K562 (cell line): Measurements from ENCODE around the gene SH3BP5L. TPM values are rescaled to one million over a fixed set of nuclear protein-coding genes. Genes with fewer than 3 reads are reported as not detected.

ENCODE experiments used
- BCL6 ChIP-seq: fragments of 250-450 bp; sonication (Bioruptor Pico); IDR thresholded peaks from 2 replicates; pipeline ENCODE4 v1.4.0; 2020
- BDP1 ChIP-seq: IDR thresholded peaks from 3 replicates; pipeline ENCODE4 v1.6.1; 2011; ENCODE audit not compliant: insufficient read length, insufficient read depth
- CREB3 ChIP-seq: fragments of 450-650 bp; conservative IDR thresholded peaks from 2 replicates; pipeline ENCODE4 v1.6.1; 2016; ENCODE audit warnings: missing genetic modification characterization, low read depth, mild to moderate bottlenecking, missing compliant biosample characterization, moderate library complexity
- FOSL1 ChIP-seq: fragments of 200-800 bp; sonication (Bioruptor generic); conservative IDR thresholded peaks from 2 replicates; pipeline ENCODE4 v1.6.1; 2016; ENCODE audit warnings: missing genetic modification characterization, missing compliant biosample characterization
- FOXJ3 ChIP-seq: sonication (generic); formaldehyde crosslinking; IDR thresholded peaks from 2 replicates; pipeline ENCODE4 v1.4.0; 2020; ENCODE audit warnings: mild to moderate bottlenecking, missing genetic modification reagents
- FOXM1 ChIP-seq, 2 experiments: fragments of 450-650 bp in 1 of 2; sonication (generic) in 1 of 2; formaldehyde crosslinking in 1 of 2; IDR thresholded peaks; 2 replicates each; pipeline versions ENCODE4 v1.6.1 to v1.9.0; 2017 to 2022; ENCODE audit warnings: low read depth in 2 of 2, mild to moderate bottlenecking in 2 of 2, missing genetic modification reagents in 1 of 2, moderate library complexity in 1 of 2
- HDAC1 ChIP-seq, 2 experiments: fragments of 450-650 bp; IDR thresholded peaks; 2 replicates each; pipeline ENCODE4 v1.6.1; 2016 to 2017; ENCODE audit warnings: inconsistent platforms in 1 of 2, mild to moderate bottlenecking in 1 of 2, moderate library complexity in 1 of 2
- HNRNPH1 ChIP-seq: fragments of 200-400 bp; formaldehyde crosslinking; optimal IDR thresholded peaks from 2 replicates; pipeline ENCODE3; 2017; ENCODE audit warnings: low read depth, mild to moderate bottlenecking, low read length, moderate library complexity
- KHSRP ChIP-seq: fragments of 450-650 bp; IDR thresholded peaks from 2 replicates; pipeline ENCODE4 v1.6.1; 2017
- MYNN ChIP-seq, 2 experiments: sonication (generic); formaldehyde crosslinking in 1 of 2; IDR thresholded peaks; 2 replicates each; pipeline versions ENCODE4 v1.5.0 to v1.6.1; 2016 to 2020; ENCODE audit warnings: antibody characterized with exemption in 1 of 2, missing genetic modification reagents in 1 of 2
- NEUROD1 ChIP-seq: fragments of 150-350 bp; IDR thresholded peaks from 2 replicates; pipeline ENCODE4 v1.6.1; 2014; ENCODE audit warnings: borderline replicate concordance, low read length, low read depth; ENCODE audit not compliant: partially characterized antibody
- NFYB ChIP-seq: IDR thresholded peaks from 2 replicates; pipeline ENCODE4 v1.6.1; 2011; ENCODE audit warnings: mild to moderate bottlenecking, moderate library complexity; ENCODE audit not compliant: insufficient read length; ENCODE audit errors: extremely low read depth
- RBM17 ChIP-seq: fragments of 200-400 bp; formaldehyde crosslinking; IDR thresholded peaks from 2 replicates; pipeline ENCODE4 v1.6.1; 2017; ENCODE audit warnings: low read depth, mild to moderate bottlenecking, low read length, borderline replicate concordance
- RFX7 ChIP-seq: fragments of 250-450 bp; sonication (Bioruptor Pico); IDR thresholded peaks from 2 replicates; pipeline ENCODE4 v1.5.1; 2021; ENCODE audit warnings: mild to moderate bottlenecking
- TEAD2 ChIP-seq: fragments of 450-650 bp; IDR thresholded peaks from 2 replicates; pipeline ENCODE4 v1.6.1; 2016; ENCODE audit warnings: missing genetic modification characterization, control low read depth, missing compliant biosample characterization
- THRAP3 ChIP-seq: fragments of 450-650 bp; IDR thresholded peaks from 2 replicates; pipeline ENCODE4 v1.6.1; 2016; ENCODE audit warnings: mild to moderate bottlenecking, inconsistent platforms, borderline replicate concordance
- YY1 ChIP-seq, 3 experiments: IDR thresholded peaks; 2 replicates each; pipeline ENCODE4 v1.6.1; 2011; ENCODE audit warnings: low read length in 2 of 3, mild to moderate bottlenecking in 2 of 3, moderate library complexity in 2 of 3, borderline replicate concordance in 1 of 3, control low read depth in 1 of 3, low read depth in 1 of 3; ENCODE audit not compliant: insufficient read depth in 3 of 3, insufficient replicate concordance in 2 of 3, control insufficient read depth in 1 of 3, insufficient read length in 1 of 3; ENCODE audit errors: extremely low read depth in 1 of 3
- ZFP1 ChIP-seq: fragments of 450-650 bp; formaldehyde crosslinking; IDR thresholded peaks from 2 replicates; pipeline ENCODE4 v1.4.0; 2020; ENCODE audit warnings: mild to moderate bottlenecking, mixed read lengths
- ZMIZ1 ChIP-seq, 2 experiments: fragments of 150-350 bp in 1 of 2; IDR thresholded peaks; 2 replicates each; pipeline ENCODE4 v1.6.1; 2012 to 2016; ENCODE audit warnings: low read depth in 2 of 2, low read length in 2 of 2, mild to moderate bottlenecking in 1 of 2, moderate library complexity in 1 of 2
- ZNF316 ChIP-seq: fragments of 450-650 bp; IDR thresholded peaks from 2 replicates; pipeline ENCODE4 v1.6.1; 2016
- polyA plus RNA-seq, 8 experiments: library from polyadenylated mRNA; depleted of rRNA in 4 of 8; stranded (reverse) in 5 of 8; unstranded in 3 of 8; fragments of >200 nt; fragmentation: Nextera tagmentation in 2 of 8; fragmentation: Illumina TruSeq in 1 of 8; extraction: Ambion mirVana in 2 of 8; extraction: Trizol in 1 of 8; gene quantifications; 2 replicates each; pipeline versions ENCODE4 v1.2.1 to v1.2.3, GENCODE V29; 2011 to 2014; ENCODE audit warnings: inconsistent platforms in 1 of 8, missing spikeins in 1 of 8
- total RNA-seq, 7 experiments: library from RNA; depleted of rRNA in 6 of 7; stranded (reverse); fragments of >200 nt in 6 of 7; fragmentation: Illumina TruSeq in 2 of 7; extraction: Trizol in 2 of 7; gene quantifications; 2 replicates each; pipeline versions ENCODE4 v1.2.1 to v1.2.3, GENCODE V29; 2011 to 2021; ENCODE audit warnings: low replicate concordance in 1 of 7

The SH3BP5L gene
- total and polyA plus RNA-seq, 9 of the 15 experiments (the other 6 are each of a cell fraction or from before 2014, with no cell fraction given): 1.9 to 26.5 (median 15.8) TPM

GRCh38 chr1:248858891-248859889 lies 33.5 kb upstream of the SH3BP5L start, which contains the start of gene ZNF692 (continued):
- 0 out of 2 replicates have a peak, but pooled peaks have one; percentile 34 for TF ChIP-seq CREB3 (tag)
- no peak for TF ChIP-seq RBM17
- TF ChIP-seq BDP1: no peak
- peak; percentile 40; the same call in 1 of the 2 replicates for TF ChIP-seq FOSL1 (tag)
- TF ChIP-seq HNRNPH1: no peak
- no peak for TF ChIP-seq ZFP1 (CRISPR knock-in tag)
- no peak for TF ChIP-seq TEAD2 (tag)
- peak; percentile 63 for TF ChIP-seq NEUROD1
- no peak for TF ChIP-seq ZMIZ1 (IDR thresholded peaks at IDR 0.05; ENCODE audit: low read depth in 2 of 2, low read length in 2 of 2)
- TF ChIP-seq FOXJ3 (CRISPR knock-in tag): no peak
- TF ChIP-seq HDAC1 (IDR thresholded peaks at IDR 0.05): peak; percentile 18 to 59; a peak in 1 of 4 replicates
- TF ChIP-seq ZNF316: no peak
- TF ChIP-seq BCL6 (CRISPR knock-in tag): no peak
- no peak for TF ChIP-seq NFYB
- no peak for TF ChIP-seq KHSRP
- TF ChIP-seq MYNN (IDR thresholded peaks at IDR 0.05): 0 out of 2 replicates have a peak, but pooled peaks have one; percentile 22
- no peak for TF ChIP-seq MYNN (CRISPR knock-in tag; IDR thresholded peaks at IDR 0.05)
- TF ChIP-seq YY1 (IDR thresholded peaks at IDR 0.05; ENCODE audit: borderline replicate concordance in 1 of 3, control insufficient read depth in 1 of 3, extremely low read depth in 1 of 3, insufficient read depth in 3 of 3, insufficient read length in 1 of 3, insufficient replicate concordance in 2 of 3, low read depth in 1 of 3, low read length in 2 of 3): peak in 1 of 3 experiments; percentile 66
- no peak for TF ChIP-seq THRAP3
- TF ChIP-seq FOXM1 (IDR thresholded peaks at IDR 0.05; ENCODE audit: low read depth): 0 out of 2 replicates have a peak, but pooled peaks have one; percentile 53
- no peak for TF ChIP-seq FOXM1 (CRISPR knock-in tag; IDR thresholded peaks at IDR 0.05; ENCODE audit: low read depth)
- no peak for TF ChIP-seq RFX7
